Measurements from ENCODE around the gene XIRP1. TPM values are rescaled to one million over a fixed set of nuclear protein-coding genes. Genes with fewer than 3 reads are reported as not detected.

The XIRP1 gene
- total and polyA plus RNA-seq, 2 of the 13 experiments (the other 11 are each of a cell fraction or from before 2014, with no cell fraction given) = not detected

DNA sequence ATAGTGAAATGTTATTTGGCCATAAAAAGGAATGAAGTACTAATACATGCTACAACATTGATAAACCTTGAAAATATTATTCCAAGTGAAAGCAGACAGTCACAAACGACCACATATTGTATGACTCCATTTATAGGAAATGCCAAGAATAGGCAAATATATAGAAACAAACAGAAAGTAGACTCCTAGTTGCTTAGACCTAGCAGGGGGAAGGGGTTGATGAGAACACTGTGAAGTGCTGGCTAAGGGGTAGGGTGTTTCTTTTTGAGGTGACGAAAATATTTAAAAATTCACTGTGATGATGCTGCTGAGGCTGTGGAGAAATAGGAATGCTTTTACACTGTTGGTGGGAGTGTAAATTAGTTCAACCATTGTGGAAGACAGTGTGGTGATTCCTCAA lies 30.5 kb upstream of the XIRP1 start:
- in situ Hi-C loops (cut with HindIII; ENCODE audit: extremely low pct_ligation_motif_present, low pct_unique_long_range_greater_than_20kb) (no loop called here), intact Hi-C loops (cut with micrococcal nuclease; ENCODE audit: unreplicated experiment) (no loop called here)
- Histone ChIP-seq H3K27me3 (ENCODE audit: control insufficient read depth in 1 of 2, insufficient read depth in 2 of 2, low read length in 2 of 2) (no peaks in the 10 kb centered on the region), H3K4me2 (ENCODE audit: low read depth, low read length) (no peak overlapping the region), H3K4me3 (replicated peaks in 1 of 3; ENCODE audit: insufficient read depth in 1 of 3, low read depth in 2 of 3, low read length in 3 of 3) (no peak overlapping the region), H3K4me1 (ENCODE audit: insufficient read depth, low read length) (no peaks in the 10 kb centered on the region), H2AFZ (ENCODE audit: low read length) (no peak overlapping the region), H3K27ac (ENCODE audit: extremely low read length, insufficient read depth, low read length) (no peak overlapping the region), H3K79me2 (ENCODE audit: insufficient read depth, low read length) (no peaks in the 10 kb centered on the region), H3K36me3 (replicated peaks in 1 of 2; ENCODE audit: control insufficient read depth in 1 of 2, insufficient read depth in 2 of 2, low read length in 2 of 2) (no peaks in the 10 kb centered on the region), H4K20me1 (ENCODE audit: insufficient read depth, low read length) (no peaks in the 10 kb centered on the region), H3K9ac (ENCODE audit: insufficient read depth, low read depth, low read length) (no peak overlapping the region), H3K9me3 (ENCODE audit: low read length) (no peaks in the 10 kb centered on the region)
- WGBS (ENCODE audit: low lambda C conversion rate) = 34% methylated on average over 2 of the region's 2 CpGs
- no TSS peak for BruUV-seq (replicated peaks)
- TF ChIP-seq KDM1A (CRISPR knock-in tag; IDR thresholded peaks at IDR 0.05) (no peak), ZBTB42 (CRISPR knock-in tag; IDR thresholded peaks at IDR 0.05) (no peak), ZEB1 (IDR thresholded peaks at IDR 0.05; ENCODE audit: insufficient replicate concordance, low read depth) (no peak), ZBTB1 (CRISPR knock-in tag; IDR thresholded peaks at IDR 0.05; ENCODE audit: borderline replicate concordance) (no peak), ZNF724P (CRISPR knock-in tag; IDR thresholded peaks at IDR 0.05; ENCODE audit: borderline replicate concordance) (no peak), BRCA1 (CRISPR knock-in tag; IDR thresholded peaks at IDR 0.05) (no peak), DR1 (CRISPR knock-in tag; IDR thresholded peaks at IDR 0.05) (no peak)
- TF ChIP-seq, protein P1, sequence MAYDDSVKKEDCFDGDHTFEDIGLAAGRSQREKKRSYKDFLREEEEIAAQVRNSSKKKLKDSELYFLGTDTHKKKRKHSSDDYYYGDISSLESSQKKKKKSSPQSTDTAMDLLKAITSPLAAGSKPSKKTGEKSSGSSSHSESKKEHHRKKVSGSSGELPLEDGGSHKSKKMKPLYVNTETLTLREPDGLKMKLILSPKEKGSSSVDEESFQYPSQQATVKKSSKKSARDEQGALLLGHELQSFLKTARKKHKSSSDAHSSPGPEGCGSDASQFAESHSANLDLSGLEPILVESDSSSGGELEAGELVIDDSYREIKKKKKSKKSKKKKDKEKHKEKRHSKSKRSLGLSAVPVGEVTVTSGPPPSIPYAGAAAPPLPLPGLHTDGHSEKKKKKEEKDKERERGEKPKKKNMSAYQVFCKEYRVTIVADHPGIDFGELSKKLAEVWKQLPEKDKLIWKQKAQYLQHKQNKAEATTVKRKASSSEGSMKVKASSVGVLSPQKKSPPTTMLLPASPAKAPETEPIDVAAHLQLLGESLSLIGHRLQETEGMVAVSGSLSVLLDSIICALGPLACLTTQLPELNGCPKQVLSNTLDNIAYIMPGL (CRISPR knock-in tag; IDR thresholded peaks at IDR 0.05; ENCODE audit: borderline replicate concordance in 1 of 2, low read depth in 1 of 2) = no peak
- DNase-seq (ENCODE audit: low spot score) (no peak), ATAC-seq (no peak), FAIRE-seq (no peak)
- ChIA-PET CTCF (ENCODE audit: low intra/inter-chr PET ratio, low total read pairs) (no interaction called here), POLR2A (no interaction called here)

DNA sequence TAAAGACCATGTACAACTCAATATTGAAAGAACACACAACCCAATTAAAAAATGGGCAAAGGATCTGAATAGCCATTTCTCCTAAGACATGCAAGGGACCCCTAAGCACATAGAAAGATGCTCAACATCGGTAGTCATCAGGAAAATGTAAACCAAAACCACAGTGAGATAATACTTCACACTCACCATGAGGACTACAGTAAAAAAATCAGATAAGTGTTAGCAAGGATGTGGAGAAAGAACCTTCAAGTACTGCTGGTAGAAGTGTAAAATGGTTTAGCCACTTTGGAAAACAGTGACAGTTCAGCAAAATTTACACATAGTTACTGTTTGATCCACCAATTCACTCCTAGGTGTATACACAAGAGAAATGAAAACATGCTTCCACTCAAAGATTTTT lies 30.1 kb upstream of the XIRP1 start:
- H3K9me3 ChIP-seq (ENCODE audit: low read length) = no peaks in the 10 kb centered on the region
- BruUV-seq (replicated peaks) = no TSS peak
- WGBS (ENCODE audit: low lambda C conversion rate) = 0% methylated on average over 1 of the region's 1 CpG
- no peaks in the 10 kb centered on the region for H3K36me3 ChIP-seq (replicated peaks in 1 of 2; ENCODE audit: control insufficient read depth in 1 of 2, insufficient read depth in 2 of 2, low read length in 2 of 2)
- H3K4me2 ChIP-seq (ENCODE audit: low read depth, low read length) = no peak overlapping the region
- no peak overlapping the region for H3K9ac ChIP-seq (ENCODE audit: insufficient read depth, low read depth, low read length)
- no peaks in the 10 kb centered on the region for H4K20me1 ChIP-seq (ENCODE audit: insufficient read depth, low read length)
- ATAC-seq (no peak), DNase-seq (ENCODE audit: low spot score) (no peak), FAIRE-seq (no peak)
- no peaks in the 10 kb centered on the region for H3K79me2 ChIP-seq (ENCODE audit: insufficient read depth, low read length)
- no peak overlapping the region for H3K27ac ChIP-seq (ENCODE audit: extremely low read length, insufficient read depth, low read length)
- no peak overlapping the region for H2AFZ ChIP-seq (ENCODE audit: low read length)
- intact Hi-C loops (cut with micrococcal nuclease; ENCODE audit: unreplicated experiment) = no loop called here
- ChIA-PET CTCF (ENCODE audit: low intra/inter-chr PET ratio, low total read pairs) (no interaction called here), POLR2A (no interaction called here)
- no peaks in the 10 kb centered on the region for H3K27me3 ChIP-seq (ENCODE audit: control insufficient read depth in 1 of 2, insufficient read depth in 2 of 2, low read length in 2 of 2)
- no peak overlapping the region for H3K4me3 ChIP-seq (replicated peaks in 1 of 3; ENCODE audit: insufficient read depth in 1 of 3, low read depth in 2 of 3, low read length in 3 of 3)
- in situ Hi-C loops (cut with HindIII; ENCODE audit: extremely low pct_ligation_motif_present, low pct_unique_long_range_greater_than_20kb) = no loop called here
- H3K4me1 ChIP-seq (ENCODE audit: insufficient read depth, low read length) = no peaks in the 10 kb centered on the region
- TF ChIP-seq, protein P2, sequence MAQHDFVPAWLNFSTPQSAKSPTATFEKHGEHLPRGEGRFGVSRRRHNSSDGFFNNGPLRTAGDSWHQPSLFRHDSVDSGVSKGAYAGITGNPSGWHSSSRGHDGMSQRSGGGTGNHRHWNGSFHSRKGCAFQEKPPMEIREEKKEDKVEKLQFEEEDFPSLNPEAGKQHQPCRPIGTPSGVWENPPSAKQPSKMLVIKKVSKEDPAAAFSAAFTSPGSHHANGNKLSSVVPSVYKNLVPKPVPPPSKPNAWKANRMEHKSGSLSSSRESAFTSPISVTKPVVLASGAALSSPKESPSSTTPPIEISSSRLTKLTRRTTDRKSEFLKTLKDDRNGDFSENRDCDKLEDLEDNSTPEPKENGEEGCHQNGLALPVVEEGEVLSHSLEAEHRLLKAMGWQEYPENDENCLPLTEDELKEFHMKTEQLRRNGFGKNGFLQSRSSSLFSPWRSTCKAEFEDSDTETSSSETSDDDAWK (CRISPR knock-in tag; IDR thresholded peaks at IDR 0.05) = no peak
- TF ChIP-seq ZFP82 (CRISPR knock-in tag; IDR thresholded peaks at IDR 0.05; ENCODE audit: borderline replicate concordance) (no peak), ZFP36 (IDR thresholded peaks at IDR 0.05; ENCODE audit: borderline replicate concordance, low read depth, low read length, partially characterized antibody) (no peak)
